ENCODE measurements around the gene CNTD1. TPM values are rescaled to one million over a fixed set of nuclear protein-coding genes. Genes with fewer than 3 reads are reported as not detected.

The CNTD1 gene, protein sequence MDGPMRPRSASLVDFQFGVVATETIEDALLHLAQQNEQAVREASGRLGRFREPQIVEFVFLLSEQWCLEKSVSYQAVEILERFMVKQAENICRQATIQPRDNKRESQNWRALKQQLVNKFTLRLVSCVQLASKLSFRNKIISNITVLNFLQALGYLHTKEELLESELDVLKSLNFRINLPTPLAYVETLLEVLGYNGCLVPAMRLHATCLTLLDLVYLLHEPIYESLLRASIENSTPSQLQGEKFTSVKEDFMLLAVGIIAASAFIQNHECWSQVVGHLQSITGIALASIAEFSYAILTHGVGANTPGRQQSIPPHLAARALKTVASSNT
- total RNA-seq = 0.26 and 0.66 TPM in 2 replicates
- 0.14 TPM in 1 of 2 replicates, not detected in the other for polyA plus RNA-seq
- polyA plus RNA-seq (2012) = 0.27 and 0.51 TPM in 2 replicates
- polyA minus RNA-seq (ENCODE audit: low replicate concordance) = not detected in 2 replicates

DNA sequence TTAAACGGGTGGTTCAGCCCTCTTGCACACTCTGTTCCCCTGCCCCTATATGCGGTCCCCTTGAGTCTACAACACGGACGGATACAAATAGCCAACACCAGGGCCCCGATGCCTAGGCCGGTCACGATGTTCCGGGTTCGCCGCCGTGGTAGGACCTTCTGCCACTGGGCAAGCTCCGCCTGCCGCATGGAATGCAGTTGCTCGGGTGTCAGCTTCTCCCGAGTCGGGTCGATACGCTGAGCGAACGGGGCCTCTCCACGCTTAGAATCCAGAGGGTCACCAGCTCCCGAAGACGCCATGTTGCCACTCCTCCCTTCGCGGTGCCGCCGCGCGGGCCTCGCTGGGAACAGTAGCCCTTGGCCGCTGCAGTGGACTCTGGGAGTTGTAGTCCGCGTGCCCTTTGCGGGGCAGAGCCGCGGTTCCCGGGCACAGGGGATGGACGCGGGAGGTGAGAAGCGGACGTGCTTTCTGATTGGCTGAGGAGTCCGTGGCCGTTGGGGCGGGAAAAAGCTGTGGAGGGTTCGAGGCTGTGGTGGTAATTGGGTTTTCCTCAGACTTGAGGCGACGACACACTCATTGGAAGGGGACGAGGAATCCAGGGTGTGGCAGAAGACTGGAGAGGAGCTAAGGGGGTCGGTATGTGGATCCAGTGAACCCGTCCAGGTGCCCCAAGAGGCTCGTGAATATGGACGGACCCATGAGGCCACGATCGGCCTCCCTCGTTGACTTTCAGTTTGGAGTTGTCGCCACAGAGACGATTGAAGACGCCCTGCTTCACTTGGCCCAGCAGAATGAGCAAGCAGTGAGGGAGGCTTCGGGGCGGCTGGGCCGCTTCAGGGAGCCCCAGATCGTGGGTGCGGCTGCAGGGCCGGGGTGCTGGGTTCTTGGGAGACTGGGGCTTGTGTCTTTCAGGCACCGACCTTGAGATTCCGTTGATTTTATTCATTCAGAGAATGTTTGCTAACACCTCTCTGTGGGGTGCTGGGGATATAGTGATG is at the start of gene CNTD1, which contains the start of gene COA3:
CNTD1 (plus strand) TSS at position 479 of the 998 bp plus-strand sequence; CDS start at position 686, 207 bp downstream.
COA3 (minus strand) TSS at position 322 of the 998 bp plus-strand sequence; CDS start at position 299, 23 bp downstream.
- H3K9me3 ChIP-seq (ENCODE audit: control insufficient read depth, insufficient read depth, low read depth, low read length) = no peaks in the 10 kb centered on the region
- peak within 1 kb of the TSS; percentile 59 to 96 (median 88) for H3K4me3 ChIP-seq (replicated peaks in 1 of 4; ENCODE audit: control extremely low read depth in 1 of 4, insufficient read depth in 1 of 4, low read depth in 3 of 4, low read length in 4 of 4)
- H3K4me2 ChIP-seq (ENCODE audit: extremely low read depth, insufficient read depth, low read length) = peak within 1 kb of the TSS; percentile 94
- H2AFZ ChIP-seq (ENCODE audit: low read length) = peak within 1 kb of the TSS; percentile 94
- H4K20me1 ChIP-seq (ENCODE audit: control insufficient read depth, extremely low read depth, insufficient read depth, low read length) = no peaks in the 10 kb centered on the region
- H3K36me3 ChIP-seq (ENCODE audit: control insufficient read depth, insufficient read depth, low read length) = peaks cover 3% of the 10 kb centered on the region
- TF ChIP-seq EZH2 (IDR thresholded peaks at IDR 0.05; ENCODE audit: low read length, missing control alignments) = no peak
- TF ChIP-seq, protein P1, sequence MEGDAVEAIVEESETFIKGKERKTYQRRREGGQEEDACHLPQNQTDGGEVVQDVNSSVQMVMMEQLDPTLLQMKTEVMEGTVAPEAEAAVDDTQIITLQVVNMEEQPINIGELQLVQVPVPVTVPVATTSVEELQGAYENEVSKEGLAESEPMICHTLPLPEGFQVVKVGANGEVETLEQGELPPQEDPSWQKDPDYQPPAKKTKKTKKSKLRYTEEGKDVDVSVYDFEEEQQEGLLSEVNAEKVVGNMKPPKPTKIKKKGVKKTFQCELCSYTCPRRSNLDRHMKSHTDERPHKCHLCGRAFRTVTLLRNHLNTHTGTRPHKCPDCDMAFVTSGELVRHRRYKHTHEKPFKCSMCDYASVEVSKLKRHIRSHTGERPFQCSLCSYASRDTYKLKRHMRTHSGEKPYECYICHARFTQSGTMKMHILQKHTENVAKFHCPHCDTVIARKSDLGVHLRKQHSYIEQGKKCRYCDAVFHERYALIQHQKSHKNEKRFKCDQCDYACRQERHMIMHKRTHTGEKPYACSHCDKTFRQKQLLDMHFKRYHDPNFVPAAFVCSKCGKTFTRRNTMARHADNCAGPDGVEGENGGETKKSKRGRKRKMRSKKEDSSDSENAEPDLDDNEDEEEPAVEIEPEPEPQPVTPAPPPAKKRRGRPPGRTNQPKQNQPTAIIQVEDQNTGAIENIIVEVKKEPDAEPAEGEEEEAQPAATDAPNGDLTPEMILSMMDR (conservative IDR thresholded peaks at IDR 0.05 in 1 of 2, IDR thresholded peaks at IDR 0.05 in 1 of 2; ENCODE audit: low read depth in 1 of 2, low read length in 2 of 2) = peak in 1 of 2 donors; percentile 2
- H3K4me1 ChIP-seq (ENCODE audit: control insufficient read depth, extremely low read depth, insufficient read depth, low read length) = no peaks in the 10 kb centered on the region
- peak; percentile 82 to 84 for DNase-seq (ENCODE audit: low read depth in 2 of 2)
- H3K9ac ChIP-seq (ENCODE audit: insufficient read depth, low read length) = peak within 1 kb of the TSS; percentile 75
- peaks cover 5% of the 10 kb centered on the region for H3K79me2 ChIP-seq (ENCODE audit: control insufficient read depth, insufficient read depth, low read length)
- H3K27ac ChIP-seq (ENCODE audit: insufficient read depth, low read length) = peak within 1 kb of the TSS; percentile 49
- H3K27me3 ChIP-seq (ENCODE audit: control insufficient read depth, insufficient read depth, low read length) = no peaks in the 10 kb centered on the region

DNA sequence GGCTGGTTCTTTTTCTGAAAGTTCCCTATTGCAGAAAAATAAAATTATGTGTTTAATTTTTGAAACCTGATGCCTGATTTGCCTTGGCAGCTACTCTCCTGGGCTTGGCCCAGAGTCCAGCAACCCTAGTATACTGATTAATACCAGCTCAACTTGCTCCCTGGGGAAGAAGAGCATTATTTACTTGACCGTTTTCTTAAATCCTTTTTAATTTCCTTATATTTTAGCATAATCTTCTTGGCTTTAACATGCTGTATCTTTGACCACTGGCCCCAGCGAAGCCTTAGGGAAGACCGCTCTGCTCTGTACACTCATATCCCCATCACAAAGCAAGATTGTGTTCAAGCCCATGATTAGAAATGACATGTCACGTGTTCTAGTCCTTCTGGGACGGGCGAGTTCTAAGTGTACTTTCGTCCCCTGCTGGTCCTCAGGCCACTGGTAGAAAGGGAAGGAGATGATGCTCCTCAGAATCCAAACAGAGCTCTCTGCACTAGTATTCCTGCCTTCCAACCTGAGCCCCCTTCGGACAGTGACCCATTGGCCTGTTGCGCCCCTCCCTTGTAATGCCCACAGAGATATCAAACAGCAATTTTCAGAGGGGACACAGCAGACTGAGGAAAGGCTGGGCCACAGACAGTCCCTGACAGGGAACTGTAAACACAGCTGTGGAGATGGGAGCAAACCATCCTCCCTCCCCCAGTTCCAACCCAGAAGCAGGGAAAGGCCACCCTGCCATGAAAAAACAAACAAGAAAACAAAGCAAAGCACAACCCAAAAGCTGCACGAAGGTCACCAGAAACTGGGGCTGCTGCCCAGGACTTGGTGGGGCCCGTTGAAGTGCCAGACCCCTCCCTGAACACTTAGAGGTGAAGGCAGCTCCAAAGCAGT is 49.5 kb upstream of the CNTD1 start:
- H3K27ac ChIP-seq (ENCODE audit: insufficient read depth, low read length) = no peak overlapping the region
- no peak overlapping the region for H3K4me2 ChIP-seq (ENCODE audit: extremely low read depth, insufficient read depth, low read length)
- TF ChIP-seq EZH2 (IDR thresholded peaks at IDR 0.05; ENCODE audit: low read length, missing control alignments) = peak; percentile 28
- TF ChIP-seq, protein P1 (conservative IDR thresholded peaks at IDR 0.05 in 1 of 2, IDR thresholded peaks at IDR 0.05 in 1 of 2; ENCODE audit: low read depth in 1 of 2, low read length in 2 of 2) = no peak
- no peak overlapping the region for H3K4me3 ChIP-seq (replicated peaks in 1 of 4; ENCODE audit: control extremely low read depth in 1 of 4, insufficient read depth in 1 of 4, low read depth in 3 of 4, low read length in 4 of 4)
- peaks cover 9% of the 10 kb centered on the region for H3K27me3 ChIP-seq (ENCODE audit: control insufficient read depth, insufficient read depth, low read length)
- no peaks in the 10 kb centered on the region for H4K20me1 ChIP-seq (ENCODE audit: control insufficient read depth, extremely low read depth, insufficient read depth, low read length)
- H3K79me2 ChIP-seq (ENCODE audit: control insufficient read depth, insufficient read depth, low read length) = peaks cover 3% of the 10 kb centered on the region
- peak in 1 of 2 donors; percentile 32 for DNase-seq (ENCODE audit: low read depth in 2 of 2)
- H3K4me1 ChIP-seq (ENCODE audit: control insufficient read depth, extremely low read depth, insufficient read depth, low read length) = no peaks in the 10 kb centered on the region
- H2AFZ ChIP-seq (ENCODE audit: low read length) = no peak overlapping the region
- no peaks in the 10 kb centered on the region for H3K36me3 ChIP-seq (ENCODE audit: control insufficient read depth, insufficient read depth, low read length)
- no peak overlapping the region for H3K9ac ChIP-seq (ENCODE audit: insufficient read depth, low read length)
- no peaks in the 10 kb centered on the region for H3K9me3 ChIP-seq (ENCODE audit: control insufficient read depth, insufficient read depth, low read depth, low read length)

All from fibroblast of lung (primary cell).